ENCODE data around the gene SNRPA1. TPM values are rescaled to one million over a fixed set of nuclear protein-coding genes. Genes with fewer than 3 reads are reported as not detected.

SNRPA1 gene
- total RNA-seq, 1 donor = 12.1 TPM

- no peak for DNase-seq (ENCODE audit: low read depth in 2 of 3, low spot score in 2 of 3)
Observed at GRCh38 chr15:101264911-101265641, 30.0 kb downstream of the SNRPA1 start.

GRCh38 chr15:101264011-101264410 lies 31.0 kb downstream of the SNRPA1 start:
- DNase-seq (ENCODE audit: low read depth in 2 of 3, low spot score in 2 of 3) = no peak

- DNase-seq (ENCODE audit: low read depth in 2 of 3, low spot score in 2 of 3) = no peak
Observed at GRCh38 chr15:101262551-101262950, 32.5 kb downstream of the SNRPA1 start.

DNA sequence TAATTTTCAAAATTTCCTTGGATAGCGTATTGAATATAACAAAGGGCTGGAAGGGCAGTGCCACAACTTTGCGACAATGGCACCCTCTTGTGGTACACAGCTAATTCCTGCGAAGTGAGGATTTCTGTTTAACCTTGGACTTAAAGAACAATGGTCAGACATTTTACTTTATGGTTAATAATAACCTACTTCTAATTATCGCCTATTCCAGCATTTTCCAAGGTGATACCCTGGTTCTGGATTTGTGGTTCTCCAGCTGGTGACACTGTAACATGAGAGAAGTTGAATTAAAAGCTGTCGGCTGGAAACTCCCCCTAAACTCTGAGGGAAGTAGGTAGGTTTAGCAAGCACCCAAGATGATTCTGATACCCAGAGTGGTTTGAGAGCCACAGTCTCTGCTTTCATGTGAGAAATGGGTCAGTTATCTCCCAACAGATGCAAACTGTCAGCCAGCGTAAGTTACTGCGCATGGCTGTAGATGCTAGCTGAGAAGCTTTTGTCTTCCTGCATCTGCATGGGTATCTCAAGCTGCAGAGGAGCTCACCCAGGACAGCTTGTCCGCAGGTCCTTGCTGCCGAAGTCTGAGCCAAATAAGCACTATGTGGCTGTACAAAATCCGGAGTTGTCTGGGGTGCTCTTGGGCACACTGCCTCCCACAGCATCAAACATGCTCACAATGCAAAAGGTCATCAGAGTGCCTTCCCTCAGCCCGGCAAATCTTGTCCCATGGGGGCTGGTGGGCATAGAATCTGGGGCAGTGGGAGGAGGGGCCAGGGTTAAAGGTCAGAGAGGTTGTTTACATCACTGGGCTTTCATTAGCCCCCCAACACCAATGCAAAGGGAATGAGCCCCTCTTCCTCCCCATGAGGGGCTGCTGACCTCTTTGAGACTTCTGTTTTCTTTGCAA lies 36.6 kb downstream of the SNRPA1 start:
- peak in 2 of 3 donors; percentile 56 to 80 for DNase-seq (ENCODE audit: low read depth in 2 of 3, low spot score in 2 of 3)

- DNase-seq (ENCODE audit: low read depth in 2 of 3, low spot score in 2 of 3) = peak in 2 of 3 donors; percentile 44 to 66
Observed at GRCh38 chr15:101256757-101257156, 38.3 kb downstream of the SNRPA1 start.

DNA sequence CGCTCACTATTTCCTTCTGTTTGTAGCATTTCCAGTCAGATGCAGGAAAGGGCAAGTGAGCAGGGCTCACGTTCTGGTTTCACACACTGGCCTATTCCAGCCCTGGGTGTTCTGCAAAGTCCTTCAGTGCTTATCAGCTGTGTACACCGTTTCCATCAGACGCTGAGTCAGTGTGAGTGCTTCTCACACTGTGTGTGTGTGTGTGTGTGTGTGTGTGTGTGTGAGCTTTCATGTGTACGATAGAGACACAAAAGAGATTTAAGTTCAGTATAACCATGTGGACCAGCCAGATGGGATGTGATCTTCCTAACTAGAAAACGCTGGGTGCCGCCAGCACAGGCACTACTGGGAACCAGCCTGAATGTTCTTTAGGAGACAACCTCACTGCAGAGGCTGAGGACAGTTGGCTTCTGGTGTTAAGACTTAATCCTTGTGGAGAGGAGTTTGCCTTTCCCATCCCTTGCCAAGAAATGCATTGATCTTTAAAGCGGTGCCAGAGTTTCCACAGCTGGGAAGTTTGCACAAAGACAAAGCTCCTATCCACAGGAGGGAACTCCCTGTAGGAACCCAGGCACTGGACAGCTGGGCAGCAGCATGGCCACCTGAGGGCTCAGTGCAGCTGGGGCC lies 39.3 kb downstream of the SNRPA1 start:
- DNase-seq (ENCODE audit: low read depth in 2 of 3, low spot score in 2 of 3) = peak in 2 of 3 donors; percentile 85 to 88

- DNase-seq (ENCODE audit: low read depth in 2 of 3, low spot score in 2 of 3) = no peak
Observed at GRCh38 chr15:101255051-101255395, 40.0 kb downstream of the SNRPA1 start.

DNA sequence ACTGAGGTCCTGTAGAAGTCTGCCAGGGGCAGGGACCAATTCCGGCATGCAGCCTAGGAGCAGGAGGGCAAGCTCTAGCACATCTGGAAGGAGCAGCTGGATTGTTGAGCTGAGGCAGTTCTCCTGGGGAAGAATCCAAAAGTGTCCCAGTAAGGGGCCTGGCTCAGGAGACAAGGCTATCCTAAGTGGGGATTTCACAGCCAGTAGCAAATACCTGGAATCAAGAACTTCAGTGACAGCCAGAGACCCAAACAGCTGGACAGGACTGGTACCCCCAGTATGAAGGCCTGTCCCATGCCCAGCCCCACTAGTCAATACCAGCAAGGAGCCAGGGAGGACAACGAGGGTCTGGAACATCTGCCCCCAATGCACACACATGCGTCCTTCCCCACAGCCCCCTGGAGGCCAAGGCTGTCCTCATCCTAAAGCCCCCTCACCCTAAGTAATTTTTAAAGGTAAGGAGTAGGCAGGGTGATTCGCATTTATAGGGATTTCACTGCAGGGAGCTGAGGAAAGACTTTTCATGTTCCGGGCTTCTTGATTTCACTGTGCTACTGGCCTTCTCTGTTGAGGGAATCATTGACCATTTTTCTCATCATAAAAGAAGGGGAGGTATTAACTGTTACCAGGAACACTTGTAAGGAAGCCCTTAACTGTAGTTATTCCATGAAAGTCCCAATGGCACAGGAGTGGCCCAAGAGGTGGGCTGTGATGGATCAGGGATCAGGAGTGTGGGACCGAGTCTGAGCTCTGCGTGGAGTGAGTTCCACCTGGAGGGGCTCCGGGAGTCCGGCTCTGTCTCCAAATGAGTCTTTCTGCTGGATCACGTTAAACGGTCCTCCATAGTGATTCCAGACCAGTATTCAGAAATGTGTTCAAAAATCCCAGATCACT lies 40.6 kb downstream of the SNRPA1 start:
- DNase-seq (ENCODE audit: low read depth in 2 of 3, low spot score in 2 of 3) = no peak

GRCh38 chr15:101252836-101253235 lies 42.2 kb downstream of the SNRPA1 start:
- no peak for DNase-seq (ENCODE audit: low read depth in 2 of 3, low spot score in 2 of 3)

GRCh38 chr15:101251830-101252820 lies 42.9 kb downstream of the SNRPA1 start, which contains the start of gene CHSY1:
Gene CHSY1, minus strand, starts transcription at chr15:101252048. Its CDS starts 592 bp downstream, at chr15:101251456.
- peak; percentile 77 to 95 (median 93) for DNase-seq (ENCODE audit: low read depth in 2 of 3, low spot score in 2 of 3)

- DNase-seq (ENCODE audit: low read depth in 2 of 3, low spot score in 2 of 3) = no peak
Observed at GRCh38 chr15:101250873-101251829, 43.9 kb downstream of the SNRPA1 start.

DNA sequence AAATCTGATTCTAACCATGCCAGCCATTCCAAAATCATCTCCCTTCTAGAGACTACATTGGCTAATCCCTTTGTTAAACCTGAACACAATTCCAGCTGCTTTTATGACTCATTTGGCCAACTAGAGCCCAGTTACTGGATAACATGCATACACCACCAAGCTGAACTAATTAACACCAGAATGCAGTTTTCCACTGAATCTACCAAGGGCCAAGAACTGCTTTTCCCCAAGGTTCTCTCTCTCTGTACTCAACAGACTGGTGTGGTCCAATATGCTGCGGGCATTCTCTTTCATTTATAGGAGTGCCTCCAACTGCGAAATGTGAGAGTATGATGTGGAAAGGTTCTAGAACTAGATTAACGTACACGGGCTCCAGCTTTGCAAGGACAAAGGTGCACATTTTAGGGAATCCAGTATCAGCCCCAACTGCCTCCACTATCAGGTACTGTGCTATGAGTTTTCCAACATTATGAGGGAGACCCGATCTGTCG lies 44.7 kb downstream of the SNRPA1 start:
- no peak for DNase-seq (ENCODE audit: low read depth in 2 of 3, low spot score in 2 of 3)

DNA sequence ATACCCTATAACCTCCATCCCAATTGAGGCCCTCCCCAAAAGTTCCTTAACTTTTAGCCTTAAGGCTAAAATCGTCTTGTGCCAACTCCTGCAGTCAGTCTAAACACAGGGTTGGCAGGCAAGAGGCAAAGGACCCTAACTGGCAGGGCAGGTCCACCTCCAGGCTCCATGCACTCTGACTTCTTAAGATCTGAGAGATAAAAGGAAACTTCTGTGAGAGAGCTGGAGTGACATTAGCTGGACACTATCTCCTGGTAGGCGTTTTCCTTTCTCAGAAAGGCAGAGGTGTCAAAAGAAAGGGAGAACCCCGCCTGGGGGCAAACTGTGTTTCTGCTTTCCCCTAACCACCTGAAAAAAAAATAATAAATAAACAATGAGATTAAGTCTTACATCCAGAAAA lies 46.8 kb downstream of the SNRPA1 start:
- DNase-seq (ENCODE audit: low read depth in 2 of 3, low spot score in 2 of 3) = no peak

DNA sequence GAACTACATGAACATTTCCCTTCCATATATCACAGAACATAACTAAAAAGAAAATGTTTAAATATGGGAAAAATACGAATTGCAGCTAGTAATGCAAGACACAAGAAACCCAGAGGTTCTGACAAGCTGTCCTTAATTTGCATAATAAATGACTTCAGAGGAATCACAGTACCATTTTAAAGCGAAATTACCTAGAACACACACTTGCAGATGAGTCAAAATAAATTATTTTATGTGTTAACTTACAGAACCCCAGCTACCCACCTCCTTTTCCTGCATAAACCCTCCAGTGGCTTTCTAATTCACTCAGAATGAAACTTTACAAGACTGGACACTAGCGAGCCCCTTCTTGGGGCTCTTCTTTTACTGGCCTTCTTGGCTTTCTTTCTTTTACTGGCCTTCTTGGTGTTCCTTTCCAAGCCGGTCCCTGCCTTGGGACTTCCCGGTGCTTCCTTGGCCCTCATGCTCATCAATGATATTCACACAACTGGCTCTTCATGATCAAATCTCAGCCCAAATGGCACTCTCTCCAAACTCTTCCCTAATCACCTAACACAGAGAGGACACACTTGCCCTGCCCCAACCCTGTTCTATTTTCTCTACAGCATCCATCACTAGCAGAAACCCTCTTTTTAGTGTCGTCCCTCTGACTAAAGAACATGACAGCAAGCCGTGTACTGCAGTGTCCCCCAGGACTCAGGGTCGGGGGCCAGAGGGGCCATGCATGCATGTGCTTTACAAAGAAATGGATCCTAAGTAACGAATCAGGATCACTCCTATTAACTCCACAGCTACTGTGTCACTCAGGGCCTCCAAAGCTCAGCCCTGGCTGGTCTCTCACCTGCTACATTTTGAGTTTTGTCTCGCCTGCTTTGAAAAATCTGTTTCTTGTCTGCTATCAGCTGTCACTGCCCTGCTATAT lies 48.0 kb downstream of the SNRPA1 start:
- DNase-seq (ENCODE audit: low read depth in 2 of 3, low spot score in 2 of 3) = no peak

- DNase-seq (ENCODE audit: low read depth in 2 of 3, low spot score in 2 of 3) = no peak
Observed at GRCh38 chr15:101246391-101246790, 48.7 kb downstream of the SNRPA1 start.

DNA sequence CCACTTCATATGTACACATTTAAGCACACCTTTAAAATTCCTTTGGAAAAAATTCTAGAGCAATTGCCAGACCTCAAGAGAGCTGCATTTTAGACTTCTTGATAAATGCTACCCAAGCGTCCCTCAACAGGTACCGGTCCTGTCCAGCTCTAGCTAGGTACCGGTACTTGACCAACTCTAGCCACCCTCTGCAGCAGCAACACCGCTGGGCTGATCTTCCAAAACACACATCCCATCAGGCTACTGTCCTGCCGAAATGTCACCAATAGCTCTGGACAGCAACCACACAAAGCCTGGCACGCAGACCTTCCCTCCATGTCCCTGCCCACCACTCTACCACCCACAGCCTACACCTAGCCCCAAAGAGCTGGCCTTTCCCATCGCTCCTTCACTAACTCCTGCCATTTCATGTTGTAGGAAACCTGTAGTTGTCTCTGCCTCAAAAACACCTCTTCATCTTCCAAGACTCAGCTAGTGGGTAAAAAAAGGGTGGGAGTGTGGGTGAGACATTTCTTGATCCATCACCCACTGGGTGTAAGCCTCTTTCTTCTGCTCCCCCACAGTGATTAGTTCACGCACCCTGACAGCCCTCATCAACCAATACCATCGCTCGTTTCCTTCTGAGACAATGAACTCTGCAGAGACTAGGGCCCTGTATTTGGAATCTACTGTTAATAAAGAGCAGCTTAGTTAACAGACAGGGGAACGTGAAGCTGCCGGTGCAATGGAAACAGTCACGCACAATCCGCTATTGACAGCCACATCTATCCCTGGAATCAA lies 50.0 kb downstream of the SNRPA1 start:
- no peak for DNase-seq (ENCODE audit: low read depth in 2 of 3, low spot score in 2 of 3)
